K562 (cell line): ENCODE data around the gene AHNAK. TPM values are rescaled to one million over a fixed set of nuclear protein-coding genes. Genes with fewer than 3 reads are reported as not detected.
A peak's percentile ranks its signal among the peaks of the same experiment; 100 is the strongest.

ENCODE experiments used
- CCNT2 ChIP-seq: IDR thresholded peaks from 2 replicates; pipeline ENCODE4 v1.6.1; 2011; ENCODE audit warnings: borderline replicate concordance, low read depth, mild to moderate bottlenecking, moderate library complexity, mixed read lengths, low read length; ENCODE audit not compliant: insufficient read length; ENCODE audit errors: extremely low read depth
- CXXC5 ChIP-seq: fragments of 250-450 bp; sonication (Bioruptor Pico); IDR thresholded peaks from 2 replicates; pipeline ENCODE4 v1.8.0; 2022; ENCODE audit warnings: inconsistent platforms, mild to moderate bottlenecking, moderate library complexity
- DPF2 ChIP-seq: fragments of 450-650 bp; IDR thresholded peaks from 2 replicates; pipeline ENCODE4 v1.6.1; 2016
- FOXJ3 ChIP-seq: sonication (generic); formaldehyde crosslinking; IDR thresholded peaks from 2 replicates; pipeline ENCODE4 v1.4.0; 2020; ENCODE audit warnings: mild to moderate bottlenecking, missing genetic modification reagents
- GABPB1 ChIP-seq: sonication (generic); formaldehyde crosslinking; IDR thresholded peaks from 2 replicates; pipeline ENCODE4 v1.8.0; 2022; ENCODE audit warnings: mild to moderate bottlenecking, missing genetic modification reagents
- HDAC1 ChIP-seq, 2 experiments: fragments of 450-650 bp; IDR thresholded peaks; 2 replicates each; pipeline ENCODE4 v1.6.1; 2016 to 2017; ENCODE audit warnings: inconsistent platforms in 1 of 2, mild to moderate bottlenecking in 1 of 2, moderate library complexity in 1 of 2
- KLF1 ChIP-seq: fragments of 450-650 bp; IDR thresholded peaks from 2 replicates; pipeline ENCODE4 v1.6.1; 2016; ENCODE audit warnings: missing genetic modification characterization, missing compliant biosample characterization
- MED1 ChIP-seq: sonication (generic); formaldehyde crosslinking; IDR thresholded peaks from 2 replicates; pipeline ENCODE4 v1.8.1; 2023; ENCODE audit warnings: missing genetic modification reagents, borderline replicate concordance
- PML ChIP-seq: IDR thresholded peaks from 2 replicates; pipeline ENCODE4 v1.6.1; 2012; ENCODE audit warnings: low read length, inconsistent platforms
- RERE ChIP-seq: sonication (generic); formaldehyde crosslinking; IDR thresholded peaks from 2 replicates; pipeline ENCODE4 v1.8.0; 2023; ENCODE audit warnings: missing genetic modification reagents, mild to moderate bottlenecking, borderline replicate concordance
- UBTF ChIP-seq, 2 experiments: IDR thresholded peaks; 2 replicates each; pipeline ENCODE4 v1.6.1; 2012; ENCODE audit warnings: improper control_type of control experiment in 2 of 2, low read depth in 2 of 2, low read length in 2 of 2, borderline replicate concordance in 1 of 2
- ZNF121 ChIP-seq: sonication (generic); formaldehyde crosslinking; conservative IDR thresholded peaks from 2 replicates; pipeline ENCODE4 v1.8.0; 2022; ENCODE audit warnings: missing genetic modification reagents
- ZNF507 ChIP-seq: conservative IDR thresholded peaks from 2 replicates; pipeline ENCODE4 v1.6.1; 2017; ENCODE audit warnings: missing genetic modification characterization, missing compliant biosample characterization
- polyA plus RNA-seq, 8 experiments: library from polyadenylated mRNA; depleted of rRNA in 4 of 8; stranded (reverse) in 5 of 8; unstranded in 3 of 8; fragments of >200 nt; fragmentation: Nextera tagmentation in 2 of 8; fragmentation: Illumina TruSeq in 1 of 8; extraction: Ambion mirVana in 2 of 8; extraction: Trizol in 1 of 8; gene quantifications; 2 replicates each; pipeline versions ENCODE4 v1.2.1 to v1.2.3, GENCODE V29; 2011 to 2014; ENCODE audit warnings: inconsistent platforms in 1 of 8, missing spikeins in 1 of 8
- total RNA-seq, 7 experiments: library from RNA; depleted of rRNA in 6 of 7; stranded (reverse); fragments of >200 nt in 6 of 7; fragmentation: Illumina TruSeq in 2 of 7; extraction: Trizol in 2 of 7; gene quantifications; 2 replicates each; pipeline versions ENCODE4 v1.2.1 to v1.2.3, GENCODE V29; 2011 to 2021; ENCODE audit warnings: low replicate concordance in 1 of 7
- TF ChIP-seq, protein P1 (sequence below): fragments of 450-650 bp; formaldehyde crosslinking; IDR thresholded peaks from 2 replicates; pipeline ENCODE4 v1.4.0; 2022; ENCODE audit warnings: mild to moderate bottlenecking, moderate library complexity
- TF ChIP-seq, protein P2 (sequence below): sonication (generic); formaldehyde crosslinking; IDR thresholded peaks from 2 replicates; pipeline ENCODE4 v1.8.0; 2022; ENCODE audit warnings: mild to moderate bottlenecking, missing genetic modification reagents
- TF ChIP-seq, protein P3 (sequence below): fragments of 450-650 bp; formaldehyde crosslinking; IDR thresholded peaks from 2 replicates; pipeline ENCODE4 v1.4.0; 2020; ENCODE audit warnings: mild to moderate bottlenecking, moderate library complexity

The AHNAK gene
- total and polyA plus RNA-seq, 9 of the 15 experiments (the other 6 are each of a cell fraction or from before 2014, with no cell fraction given): 1.5 to 89.7 (median 45.0) TPM

DNA sequence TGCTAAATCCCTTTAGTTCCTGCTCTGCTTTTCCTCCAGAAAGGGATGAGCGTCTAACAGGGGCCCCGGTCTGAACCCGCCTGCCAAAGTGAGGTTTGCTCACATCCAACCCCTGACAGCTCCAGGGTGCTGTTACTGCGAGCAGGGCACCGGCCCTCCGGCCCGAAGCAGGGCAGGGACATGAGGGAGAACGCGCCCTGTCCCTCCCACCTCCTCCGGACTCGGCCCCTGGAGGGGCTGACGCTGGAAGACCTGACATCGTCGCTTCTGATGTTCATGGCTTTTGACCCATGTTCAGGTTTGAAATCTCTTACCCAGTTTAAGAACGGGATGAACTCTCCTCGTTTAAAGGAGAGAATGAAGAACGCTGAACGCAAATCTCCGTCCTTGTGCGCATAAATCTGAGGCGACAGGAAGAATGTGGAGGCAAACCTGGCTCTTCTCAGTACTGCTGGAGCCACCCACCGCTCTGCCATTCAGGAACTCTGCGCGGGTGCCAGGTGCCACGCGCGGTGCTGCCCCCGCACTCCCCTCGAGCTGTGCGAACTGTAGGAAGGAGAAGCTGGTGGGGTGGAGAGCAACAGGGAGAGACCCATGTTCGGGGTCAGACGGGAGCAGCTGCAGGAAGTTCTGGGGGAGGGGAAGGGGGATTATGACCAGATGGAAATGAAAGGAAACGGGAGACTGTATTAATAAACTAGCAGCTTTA, 27.9 kb upstream of the AHNAK start (continued):
- TF ChIP-seq, protein P1, sequence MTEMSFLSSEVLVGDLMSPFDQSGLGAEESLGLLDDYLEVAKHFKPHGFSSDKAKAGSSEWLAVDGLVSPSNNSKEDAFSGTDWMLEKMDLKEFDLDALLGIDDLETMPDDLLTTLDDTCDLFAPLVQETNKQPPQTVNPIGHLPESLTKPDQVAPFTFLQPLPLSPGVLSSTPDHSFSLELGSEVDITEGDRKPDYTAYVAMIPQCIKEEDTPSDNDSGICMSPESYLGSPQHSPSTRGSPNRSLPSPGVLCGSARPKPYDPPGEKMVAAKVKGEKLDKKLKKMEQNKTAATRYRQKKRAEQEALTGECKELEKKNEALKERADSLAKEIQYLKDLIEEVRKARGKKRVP (CRISPR knock-in tag): peak; percentile 30; the same call in 1 of the 2 replicates
- TF ChIP-seq CCNT2 (peak; percentile 4), CXXC5 (no peak), FOXJ3 (CRISPR knock-in tag) (no peak), GABPB1 (0 out of 2 replicates have a peak, but pooled peaks have one; percentile 16), UBTF (IDR thresholded peaks at IDR 0.05; ENCODE audit: borderline replicate concordance in 1 of 2, low read depth in 2 of 2, low read length in 2 of 2) (no peak), HDAC1 (IDR thresholded peaks at IDR 0.05) (peak in 1 of 2 experiments; percentile 10; a peak in 2 of 4 replicates), ZNF121 (CRISPR knock-in tag) (no peak), RERE (no peak), PML (no peak), MED1 (CRISPR knock-in tag) (no peak), ZNF507 (tag) (no peak), KLF1 (tag) (no peak), DPF2 (no peak)
- TF ChIP-seq, protein P2, sequence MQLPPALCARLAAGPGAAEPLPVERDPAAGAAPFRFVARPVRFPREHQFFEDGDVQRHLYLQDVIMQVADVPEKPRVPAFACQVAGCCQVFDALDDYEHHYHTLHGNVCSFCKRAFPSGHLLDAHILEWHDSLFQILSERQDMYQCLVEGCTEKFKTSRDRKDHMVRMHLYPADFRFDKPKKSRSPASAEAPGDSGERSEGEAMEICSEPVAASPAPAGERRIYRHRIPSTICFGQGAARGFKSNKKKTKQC: 0 out of 2 replicates have a peak, but pooled peaks have one; percentile 22
- TF ChIP-seq, protein P3, sequence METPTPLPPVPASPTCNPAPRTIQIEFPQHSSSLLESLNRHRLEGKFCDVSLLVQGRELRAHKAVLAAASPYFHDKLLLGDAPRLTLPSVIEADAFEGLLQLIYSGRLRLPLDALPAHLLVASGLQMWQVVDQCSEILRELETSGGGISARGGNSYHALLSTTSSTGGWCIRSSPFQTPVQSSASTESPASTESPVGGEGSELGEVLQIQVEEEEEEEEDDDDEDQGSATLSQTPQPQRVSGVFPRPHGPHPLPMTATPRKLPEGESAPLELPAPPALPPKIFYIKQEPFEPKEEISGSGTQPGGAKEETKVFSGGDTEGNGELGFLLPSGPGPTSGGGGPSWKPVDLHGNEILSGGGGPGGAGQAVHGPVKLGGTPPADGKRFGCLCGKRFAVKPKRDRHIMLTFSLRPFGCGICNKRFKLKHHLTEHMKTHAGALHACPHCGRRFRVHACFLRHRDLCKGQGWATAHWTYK (CRISPR knock-in tag): 0 out of 2 replicates have a peak, but pooled peaks have one; percentile 16
